Body of pancreas (tissue), 4 donors: ENCODE data around the gene MIGA2. TPM values are rescaled to one million over a fixed set of nuclear protein-coding genes. Genes with fewer than 3 reads are reported as not detected.

Source experiments
- ATAC-seq: fragments of 150-250 bp; one replicate; pipeline ENCODE4 v1.9.1; 2016
- DNase-seq, 4 donors: peaks; one replicate each; pipeline ENCODE4 v3.0.0-alpha.2; 2019
- H3K27ac ChIP-seq, 4 donors: fragments of 200-600 bp; sonication (generic); 1 replicate in 3 of 4; 2 replicates in 1 of 4; pipeline versions ENCODE4 v1.5.1 to v1.6.1; 2016 to 2019; ENCODE audit warnings: mild to moderate bottlenecking in 1 of 4, mixed read lengths in 1 of 4, moderate library complexity in 1 of 4
- H3K27me3 ChIP-seq, 2 donors: fragments of 200-600 bp; sonication (generic); one replicate each; pipeline ENCODE4 v1.6.0; 2016; ENCODE audit warnings: mild to moderate bottlenecking in 1 of 2
- H3K36me3 ChIP-seq, 2 donors: fragments of 200-600 bp; sonication (generic); replicated peaks in 1 of 2; 2 replicates each; pipeline ENCODE4 v1.5.1; 2016; ENCODE audit warnings: low read depth in 2 of 2; ENCODE audit not compliant: insufficient read depth in 1 of 2
- H3K4me1 ChIP-seq: fragments of 200-600 bp; sonication (generic); one replicate; pipeline ENCODE4 v1.6.0; 2016
- H3K4me3 ChIP-seq, 2 donors: fragments of 200-600 bp; sonication (generic); 1 replicate in 1 of 2; 2 replicates in 1 of 2; pipeline ENCODE4 v1.5.1; 2016 to 2019
- H3K9me3 ChIP-seq, 3 donors: fragments of 200-600 bp; sonication (generic); 1 replicate in 2 of 3; 2 replicates in 1 of 3; pipeline ENCODE4 v1.5.1; 2016
- POLR2A ChIP-seq, 3 donors: fragments of 450-650 bp; IDR thresholded peaks; one replicate each; pipeline ENCODE4 v1.6.1; 2016; ENCODE audit warnings: antibody characterized with exemption in 3 of 3, mild to moderate bottlenecking in 2 of 3
- WGBS, 2 donors: methylation state at CpG; one replicate each; pipeline ENCODE4 v1.1.5; 2017; 5-methylcytosine and 5-hydroxymethylcytosine counted together
- intact Hi-C: fragments of 100-400 bp; cut with DNase I; formaldehyde crosslinking; loops from one replicate; pipeline ENCODE4 v1.15.1; 2023
- total RNA-seq, 2 donors: library from RNA; depleted of rRNA; stranded (reverse); fragments of >200 nt; gene quantifications; one replicate each; pipeline ENCODE4 v1.1.0, GENCODE V29; 2016
- TF ChIP-seq, protein P1 (sequence below), 7 experiments: fragments of 450-650 bp in 4 of 7; fragments of 200-600 bp in 3 of 7; sonication (generic) in 3 of 7; IDR thresholded peaks; one replicate each; pipeline ENCODE4 v1.5.1; 2016 to 2019; ENCODE audit warnings: antibody characterized with exemption in 7 of 7

MIGA2 gene
- total RNA-seq, 2 donors from 2014 or later: 11.9 to 36.6 TPM

DNA sequence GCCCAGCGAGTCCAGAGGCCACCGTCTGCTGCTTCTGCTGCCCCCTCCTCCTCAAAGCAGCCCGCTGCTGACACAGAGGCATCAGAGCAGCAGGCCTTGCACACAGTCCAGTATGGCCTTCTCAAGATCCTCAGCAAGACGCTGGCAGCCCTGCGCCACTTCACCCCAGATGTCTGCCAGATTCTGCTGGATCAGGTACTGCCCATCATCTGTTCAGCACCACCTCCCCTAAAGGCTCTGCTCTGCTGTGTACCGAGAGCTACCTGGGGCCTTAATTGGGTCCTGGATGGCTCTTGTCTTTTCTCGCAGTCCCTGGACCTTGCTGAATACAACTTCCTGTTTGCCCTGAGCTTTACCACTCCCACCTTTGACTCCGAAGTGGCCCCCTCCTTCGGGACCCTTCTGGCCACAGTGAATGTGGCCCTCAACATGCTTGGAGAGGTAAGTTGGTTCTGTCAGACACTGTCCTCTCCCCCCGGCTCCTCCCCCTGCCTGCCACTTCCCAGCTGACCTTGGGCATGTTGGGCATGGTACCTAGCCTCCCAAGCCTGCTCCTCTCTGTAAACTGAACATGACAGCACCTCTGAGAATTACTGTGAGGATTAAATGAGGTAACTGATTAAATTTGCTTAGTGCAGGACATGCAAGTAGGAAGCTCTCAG is 31.0 kb upstream of the MIGA2 start:
- Histone ChIP-seq H3K27me3 (no peaks in the 10 kb centered on the region), H3K4me3 (no peak overlapping the region), H3K4me1 (peaks cover 7% of the 10 kb centered on the region), H3K27ac (no peak overlapping the region), H3K9me3 (no peaks in the 10 kb centered on the region), H3K36me3 (peaks cover 0 to 22% of the 10 kb centered on the region in 2 donors)
- no peak for DNase-seq
- no peak for TF ChIP-seq POLR2A (IDR thresholded peaks at IDR 0.05)
- TF ChIP-seq, protein P1, sequence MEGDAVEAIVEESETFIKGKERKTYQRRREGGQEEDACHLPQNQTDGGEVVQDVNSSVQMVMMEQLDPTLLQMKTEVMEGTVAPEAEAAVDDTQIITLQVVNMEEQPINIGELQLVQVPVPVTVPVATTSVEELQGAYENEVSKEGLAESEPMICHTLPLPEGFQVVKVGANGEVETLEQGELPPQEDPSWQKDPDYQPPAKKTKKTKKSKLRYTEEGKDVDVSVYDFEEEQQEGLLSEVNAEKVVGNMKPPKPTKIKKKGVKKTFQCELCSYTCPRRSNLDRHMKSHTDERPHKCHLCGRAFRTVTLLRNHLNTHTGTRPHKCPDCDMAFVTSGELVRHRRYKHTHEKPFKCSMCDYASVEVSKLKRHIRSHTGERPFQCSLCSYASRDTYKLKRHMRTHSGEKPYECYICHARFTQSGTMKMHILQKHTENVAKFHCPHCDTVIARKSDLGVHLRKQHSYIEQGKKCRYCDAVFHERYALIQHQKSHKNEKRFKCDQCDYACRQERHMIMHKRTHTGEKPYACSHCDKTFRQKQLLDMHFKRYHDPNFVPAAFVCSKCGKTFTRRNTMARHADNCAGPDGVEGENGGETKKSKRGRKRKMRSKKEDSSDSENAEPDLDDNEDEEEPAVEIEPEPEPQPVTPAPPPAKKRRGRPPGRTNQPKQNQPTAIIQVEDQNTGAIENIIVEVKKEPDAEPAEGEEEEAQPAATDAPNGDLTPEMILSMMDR (IDR thresholded peaks at IDR 0.05): no peak
- WGBS, 2 donors: 77 to 78% methylated on average over 10 of the region's 10 CpGs
- intact Hi-C loops: no loop called here
- ATAC-seq: no peak

- ATAC-seq (peak; percentile 82), DNase-seq (peak; percentile 69 to 80 (median 77))
- TF ChIP-seq, protein P1 (IDR thresholded peaks at IDR 0.05): peak; percentile 57 to 86 (median 76)
- TF ChIP-seq POLR2A (IDR thresholded peaks at IDR 0.05): no peak
- 56 to 57% methylated on average over 19 to 21 of the region's 21 CpGs for WGBS, 2 donors
- intact Hi-C loops: no loop called here
- Histone ChIP-seq H3K9me3 (no peaks in the 10 kb centered on the region), H3K36me3 (peaks cover 0 to 22% of the 10 kb centered on the region in 2 donors), H3K27me3 (no peaks in the 10 kb centered on the region), H3K4me3 (no peak overlapping the region), H3K4me1 (peaks cover 7% of the 10 kb centered on the region), H3K27ac (peak overlapping the region in 2 of 4 donors; percentile 29 to 31)
Measured at GRCh38 chr9:129006328-129007034, 29.9 kb upstream of the MIGA2 start.

DNA sequence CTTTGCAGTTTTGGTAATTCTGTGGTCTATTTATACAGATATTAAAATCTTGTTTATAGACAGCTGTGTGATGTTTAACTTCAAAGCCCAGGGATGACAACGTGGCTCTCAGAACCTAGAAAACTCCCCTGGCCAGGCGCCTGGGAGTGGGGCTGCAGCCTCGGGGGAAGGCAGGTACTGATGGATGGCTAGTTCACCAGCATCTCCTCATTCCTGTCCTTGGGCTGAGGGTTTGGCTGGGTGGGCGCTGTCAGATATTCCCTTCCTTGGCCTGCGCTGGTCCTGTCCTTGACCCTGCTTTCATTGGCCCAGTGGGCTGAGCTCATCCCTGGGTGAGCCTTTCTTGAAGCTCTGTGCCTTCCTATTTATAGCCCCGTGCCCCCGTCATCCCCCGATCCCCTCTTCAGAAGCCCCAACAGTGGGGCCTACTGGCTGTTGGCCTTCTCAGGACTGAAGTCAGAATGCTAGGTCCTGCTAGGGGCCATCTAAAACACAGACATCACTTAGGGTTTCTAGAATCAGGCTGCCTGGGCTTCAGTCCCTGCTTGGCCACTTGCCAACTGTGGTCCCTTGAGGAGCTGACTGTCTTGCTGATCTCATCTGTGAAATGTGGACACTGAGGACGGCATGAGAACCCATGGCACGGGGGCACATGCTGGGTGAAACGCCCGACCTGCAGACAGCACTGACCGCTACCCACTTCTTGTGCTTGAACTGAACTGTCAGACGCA is 29.2 kb upstream of the MIGA2 start:
- intact Hi-C loops: no loop called here
- TF ChIP-seq POLR2A (IDR thresholded peaks at IDR 0.05): no peak
- TF ChIP-seq, protein P1 (IDR thresholded peaks at IDR 0.05): no peak
- Histone ChIP-seq H3K36me3 (peaks cover 0 to 15% of the 10 kb centered on the region in 2 donors), H3K27ac (peak overlapping the region in 2 of 4 donors; percentile 22 to 31), H3K4me1 (peaks cover 7% of the 10 kb centered on the region), H3K27me3 (no peaks in the 10 kb centered on the region), H3K9me3 (no peaks in the 10 kb centered on the region), H3K4me3 (no peak overlapping the region)
- DNase-seq (peak in 2 of 4 donors; percentile 20 to 28), ATAC-seq (no peak)
- WGBS, 2 donors: 66 to 78% methylated on average over 8 to 14 of the region's 14 CpGs

DNA sequence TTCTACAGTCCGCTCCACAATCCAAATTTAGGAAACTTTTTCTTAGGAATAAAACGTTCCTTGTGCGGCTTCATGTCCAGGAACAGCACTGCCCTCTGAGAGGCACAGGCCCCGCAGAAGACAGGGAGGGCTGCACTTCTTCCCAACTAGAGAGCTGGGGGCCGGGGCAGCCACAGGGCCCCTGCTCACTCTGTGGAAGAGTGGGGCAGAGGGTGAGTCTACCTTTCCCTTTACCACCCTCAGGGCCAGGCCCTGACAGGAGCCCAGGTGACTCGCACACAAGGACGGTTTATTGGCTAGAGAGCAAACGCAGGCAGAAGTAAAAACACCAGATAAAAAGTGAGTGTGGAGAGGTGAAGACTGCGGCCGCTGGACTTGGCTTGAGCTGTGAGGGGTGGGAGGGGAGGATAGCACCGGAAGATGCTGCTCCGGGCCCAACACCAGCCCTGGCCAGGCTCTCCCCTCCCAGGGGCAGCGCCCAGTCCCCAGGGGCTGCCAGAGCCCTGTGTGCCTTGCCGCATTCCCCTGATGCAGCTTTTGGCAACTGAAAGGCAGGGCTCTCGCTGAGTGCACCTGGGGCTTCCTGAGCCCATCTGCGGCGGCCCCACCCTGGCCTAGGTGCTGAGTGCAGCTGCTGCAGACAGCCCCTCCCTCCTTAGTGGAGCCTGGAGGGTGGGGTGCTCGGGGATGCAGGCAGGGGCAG is 28.5 kb upstream of the MIGA2 start:
- no peaks in the 10 kb centered on the region for H3K27me3 ChIP-seq
- ATAC-seq: no peak
- H3K9me3 ChIP-seq: no peaks in the 10 kb centered on the region
- no peak overlapping the region for H3K27ac ChIP-seq
- peaks cover 0 to 14% of the 10 kb centered on the region in 2 donors for H3K36me3 ChIP-seq
- H3K4me3 ChIP-seq: no peak overlapping the region
- TF ChIP-seq POLR2A (IDR thresholded peaks at IDR 0.05): no peak
- TF ChIP-seq, protein P1 (IDR thresholded peaks at IDR 0.05): no peak
- H3K4me1 ChIP-seq: peaks cover 7% of the 10 kb centered on the region
- 88 to 90% methylated on average over 15 to 17 of the region's 18 CpGs for WGBS, 2 donors
- intact Hi-C loops: no loop called here
- no peak for DNase-seq
